ENCODE data around the gene KCNIP3.

- TF ChIP-seq CTCF (IDR thresholded peaks at IDR 0.05) = no peak
- no peak for TF ChIP-seq EZH2 (IDR thresholded peaks at IDR 0.05; ENCODE audit: borderline replicate concordance, insufficient read depth, low read depth, low read length, poor library complexity, severe bottlenecking)
Observed at GRCh38 chr2:95287806-95288205, 9.3 kb upstream of the KCNIP3 start.

Data from B cell (primary cell).